HEK293T (cell line): ENCODE results near the gene MVB12B.

Experiments used
- CTCF ChIA-PET: fragments of 350-600 bp; formaldehyde crosslinking; extraction: SDS; loops from one replicate; lab custom pipeline; 2021; ENCODE audit warnings: antibody characterized with exemption, inconsistent platforms; lab: Yijun Ruan, JAX
- POLR2A ChIA-PET: fragments of 350-600 bp; formaldehyde crosslinking; extraction: SDS; loops from one replicate; lab custom pipeline; 2020; ENCODE audit warnings: antibody characterized with exemption, inconsistent platforms; lab: Yijun Ruan, JAX
- DNase-seq: peaks from one replicate; pipeline ENCODE4 v3.0.0; 2012; ENCODE audit warnings: mixed read lengths; ENCODE audit errors: extremely low spot score
- ARNT ChIP-seq: fragments of 450-650 bp; IDR thresholded peaks from 2 replicates; pipeline ENCODE4 v1.6.1; 2017; ENCODE audit warnings: mild to moderate bottlenecking
- BHLHE40 ChIP-seq: fragments of 450-650 bp; IDR thresholded peaks from 2 replicates; pipeline ENCODE4 v1.6.1; 2016; ENCODE audit warnings: mild to moderate bottlenecking, moderate library complexity, borderline replicate concordance
- CTBP1 ChIP-seq: fragments of 450-650 bp; IDR thresholded peaks from 2 replicates; pipeline ENCODE4 v1.6.1; 2016; ENCODE audit warnings: borderline replicate concordance
- ELF4 ChIP-seq: fragments of 450-650 bp; IDR thresholded peaks from 2 replicates; pipeline ENCODE4 v1.6.1; 2017; ENCODE audit warnings: antibody characterized with exemption
- FOXA1 ChIP-seq: fragments of 450-650 bp; IDR thresholded peaks from 2 replicates; pipeline ENCODE4 v1.6.1; 2016; ENCODE audit warnings: mild to moderate bottlenecking
- FOXK2 ChIP-seq: fragments of 450-650 bp; IDR thresholded peaks from 2 replicates; pipeline ENCODE4 v1.6.1; 2016; ENCODE audit warnings: mild to moderate bottlenecking
- FOXM1 ChIP-seq: fragments of 450-650 bp; IDR thresholded peaks from 2 replicates; pipeline ENCODE4 v1.6.1; 2017; ENCODE audit warnings: mild to moderate bottlenecking, borderline replicate concordance
- HDGF ChIP-seq: fragments of 450-650 bp; IDR thresholded peaks from 2 replicates; pipeline ENCODE4 v1.6.1; 2017; ENCODE audit warnings: antibody characterized with exemption, borderline replicate concordance
- L3MBTL2 ChIP-seq: fragments of 450-650 bp; conservative IDR thresholded peaks from 2 replicates; pipeline ENCODE4 v1.6.1; 2016; ENCODE audit warnings: mild to moderate bottlenecking
- LEF1 ChIP-seq: fragments of 450-650 bp; IDR thresholded peaks from 2 replicates; pipeline ENCODE4 v1.6.1; 2017; ENCODE audit warnings: mild to moderate bottlenecking, borderline replicate concordance
- NFRKB ChIP-seq: fragments of 450-650 bp; IDR thresholded peaks from 2 replicates; pipeline ENCODE4 v1.6.1; 2016; ENCODE audit warnings: mild to moderate bottlenecking, moderate library complexity
- PKNOX1 ChIP-seq: fragments of 450-650 bp; IDR thresholded peaks from 2 replicates; pipeline ENCODE4 v1.6.1; 2016
- SP1 ChIP-seq: fragments of 450-650 bp; IDR thresholded peaks from 2 replicates; pipeline ENCODE4 v1.6.1; 2017
- SUZ12 ChIP-seq: fragments of 450-650 bp; IDR thresholded peaks from 2 replicates; pipeline ENCODE4 v1.6.1; 2016; ENCODE audit warnings: mild to moderate bottlenecking
- TARDBP ChIP-seq: fragments of 450-650 bp; IDR thresholded peaks from 2 replicates; pipeline ENCODE4 v1.6.1; 2016
- ZNF384 ChIP-seq: fragments of 450-650 bp; IDR thresholded peaks from 2 replicates; pipeline ENCODE4 v1.6.1; 2016

MVB12B gene

GRCh38 chr9:126341902-126342301 is 15.3 kb downstream of the MVB12B start:
- CTCF ChIA-PET, result no interaction called here
- POLR2A ChIA-PET, result no interaction called here
- no peak for DNase-seq
- TF ChIP-seq FOXK2, result no peak
- no peak for TF ChIP-seq PKNOX1
- TF ChIP-seq BHLHE40, result no peak
- TF ChIP-seq NFRKB, result no peak
- no peak for TF ChIP-seq ZNF384
- TF ChIP-seq L3MBTL2, result no peak
- no peak for TF ChIP-seq FOXM1
- TF ChIP-seq HDGF, result no peak
- TF ChIP-seq SP1, result no peak
- no peak for TF ChIP-seq ARNT
- no peak for TF ChIP-seq TARDBP
- no peak for TF ChIP-seq SUZ12

DNA sequence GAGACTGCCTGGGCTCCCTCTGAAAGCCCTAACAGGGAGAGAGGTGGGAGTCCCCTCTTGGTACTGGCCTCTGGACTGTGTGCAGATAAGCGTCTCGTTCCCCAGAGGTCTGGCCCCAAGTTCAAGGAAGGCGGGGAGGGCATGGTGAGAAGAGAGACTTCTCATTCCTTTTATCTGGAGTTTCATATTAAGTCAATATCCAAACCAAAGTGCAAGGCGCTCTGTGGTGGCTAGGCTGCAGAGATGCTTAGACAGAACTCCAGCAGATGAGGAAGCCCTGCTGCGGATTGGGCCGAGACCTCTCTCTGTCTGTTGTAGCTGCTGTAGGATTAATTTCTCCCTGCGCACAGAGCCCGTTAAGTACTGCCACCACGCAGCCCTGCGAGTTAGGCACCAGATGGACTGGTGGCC is 16.0 kb downstream of the MVB12B start:
- DNase-seq, result no peak
- POLR2A ChIA-PET, result no interaction called here
- CTCF ChIA-PET, result no interaction called here
- TF ChIP-seq NFRKB, result no peak
- no peak for TF ChIP-seq LEF1
- TF ChIP-seq HDGF, result no peak
- no peak for TF ChIP-seq FOXA1
- no peak for TF ChIP-seq FOXM1
- no peak for TF ChIP-seq ELF4
- TF ChIP-seq BHLHE40, result no peak
- TF ChIP-seq ZNF384, result no peak
- TF ChIP-seq CTBP1, result no peak
- TF ChIP-seq PKNOX1, result no peak
- no peak for TF ChIP-seq SP1
- no peak for TF ChIP-seq TARDBP
- TF ChIP-seq ARNT, result no peak
- no peak for TF ChIP-seq FOXK2
- TF ChIP-seq L3MBTL2, result no peak
- no peak for TF ChIP-seq SUZ12

DNA sequence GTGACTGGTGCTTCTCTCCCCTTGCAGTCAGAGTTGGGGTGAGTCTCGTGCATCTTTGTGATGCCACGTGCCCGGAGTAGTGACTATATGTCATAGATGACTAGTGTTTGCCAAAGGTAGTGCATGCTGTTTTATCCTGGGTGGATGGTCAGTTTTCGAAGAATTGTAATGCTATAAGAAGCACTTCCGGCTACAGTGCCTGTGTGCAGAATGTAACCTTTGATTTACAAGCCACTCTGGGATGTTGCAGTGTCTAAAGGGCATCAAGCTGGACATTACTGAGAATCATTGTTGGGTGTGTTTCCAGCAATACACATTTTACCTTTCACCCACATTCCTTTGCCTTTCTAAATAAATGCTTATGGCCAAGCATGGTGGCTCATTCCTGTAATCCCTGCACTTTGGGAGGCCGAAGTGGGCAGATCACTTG is 16.7 kb downstream of the MVB12B start:
- no peak for DNase-seq
- ChIA-PET POLR2A (no interaction called here), CTCF (no interaction called here)
- TF ChIP-seq FOXM1 (no peak), FOXK2 (no peak), BHLHE40 (no peak), CTBP1 (no peak), TARDBP (no peak), LEF1 (no peak)

GRCh38 chr9:126346031-126346430 is 19.4 kb downstream of the MVB12B start:
- POLR2A ChIA-PET, result no interaction called here
- CTCF ChIA-PET, result no interaction called here

DNA sequence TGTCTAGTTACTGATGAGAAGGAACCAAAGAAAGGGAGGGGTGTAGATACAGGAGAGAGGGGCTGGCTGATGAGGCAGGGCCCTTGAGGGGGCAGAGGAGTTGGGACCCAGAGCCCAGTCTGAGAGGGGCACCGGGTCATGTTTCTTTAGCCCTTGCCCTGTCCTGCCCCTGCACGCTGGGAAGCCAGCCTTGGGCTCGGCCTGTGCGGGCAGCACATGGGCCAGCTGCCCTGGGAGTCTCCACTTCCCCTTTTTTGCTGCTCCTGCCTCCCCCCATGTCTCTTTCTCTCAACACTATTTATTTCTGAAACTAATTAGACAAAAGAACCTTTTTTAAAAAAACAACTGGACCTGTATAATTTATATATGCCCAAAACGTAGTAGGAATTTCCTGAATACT is 20.5 kb downstream of the MVB12B start:
- DNase-seq, result no peak
- TF ChIP-seq LEF1, result no peak
- no peak for TF ChIP-seq TARDBP
- TF ChIP-seq NFRKB, result no peak
- TF ChIP-seq FOXK2, result no peak
- no peak for TF ChIP-seq FOXA1
- TF ChIP-seq SP1, result no peak
- no peak for TF ChIP-seq SUZ12
- CTCF ChIA-PET, result interaction anchor here (0.6 kb wide), 1 partner anchor 45 kb away, joined by 3 read pairs; no protein-coding TSS in a partner anchor
- POLR2A ChIA-PET, result no interaction called here

More at GRCh38 chr9:126346031-126346430, 19.4 kb downstream of the MVB12B start:
- no peak for DNase-seq
- TF ChIP-seq NFRKB (no peak), FOXA1 (no peak), FOXK2 (no peak)

DNA sequence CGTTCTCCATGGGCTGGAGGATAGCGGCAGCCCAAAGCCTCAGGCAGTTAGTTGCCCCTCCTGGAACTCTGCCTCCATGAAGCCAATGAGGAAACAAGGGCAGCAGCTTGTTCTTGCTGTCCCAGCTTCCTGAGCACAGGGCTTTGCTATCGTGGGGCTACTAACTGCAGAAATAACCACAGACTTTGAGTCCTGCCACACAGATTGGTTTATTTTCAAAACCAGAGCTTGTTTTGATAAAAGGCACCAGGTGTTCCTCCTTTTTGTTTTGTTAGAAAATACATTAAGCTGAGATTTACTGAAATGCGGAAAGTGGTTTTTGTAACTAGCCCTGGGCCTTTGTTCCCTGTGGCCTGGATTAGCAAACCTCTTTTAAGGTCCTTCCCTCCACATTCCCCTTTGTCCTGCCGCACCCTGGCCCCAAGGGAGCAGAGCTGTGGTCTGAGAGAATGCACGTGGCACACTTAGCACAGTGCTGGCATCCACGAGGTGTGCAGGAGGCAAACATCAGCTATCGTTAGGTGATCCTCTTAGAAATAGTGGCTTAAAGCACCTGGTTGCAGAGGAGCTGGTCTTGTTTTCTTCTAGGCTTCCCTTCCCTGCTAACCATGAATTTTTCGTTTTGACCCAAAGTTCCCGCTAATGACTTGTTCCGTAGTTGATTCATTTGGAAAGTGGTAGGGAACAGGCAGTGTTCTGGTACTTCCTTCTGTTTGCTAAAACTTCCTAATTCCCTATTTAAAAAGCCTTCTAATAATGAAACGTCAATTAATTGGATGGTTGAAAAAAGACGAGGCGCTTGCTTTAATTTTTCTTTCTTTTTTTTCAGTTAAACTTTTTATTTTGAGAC is 21.5 kb downstream of the MVB12B start:
- TF ChIP-seq ZNF384 (no peak), FOXK2 (no peak), TARDBP (no peak), L3MBTL2 (no peak; the same call in 1 of the 2 replicates), FOXM1 (no peak), ARNT (no peak), SUZ12 (no peak), HDGF (no peak), BHLHE40 (no peak), ELF4 (no peak), PKNOX1 (no peak), FOXA1 (no peak), CTBP1 (no peak), NFRKB (no peak), LEF1 (no peak), SP1 (no peak)
- POLR2A ChIA-PET, result no interaction called here
- CTCF ChIA-PET, result no interaction called here
- DNase-seq, result no peak
